GM23248 (cell line): ENCODE results near the gene CASP12.

Experiments used
- EZH2 ChIP-seq: fragments of 200-600 bp; sonication (generic); IDR thresholded peaks from 2 replicates; pipeline ENCODE4 v1.6.1; 2018; ENCODE audit warnings: antibody characterized with exemption, mild to moderate bottlenecking; ENCODE audit not compliant: insufficient read depth, poor library complexity, severe bottlenecking
- EZH2phosphoT487 ChIP-seq: fragments of 200-600 bp; sonication (generic); IDR thresholded peaks from 2 replicates; pipeline ENCODE4 v1.6.1; 2018; ENCODE audit warnings: antibody characterized with exemption, moderate library complexity, mild to moderate bottlenecking, low read depth; ENCODE audit not compliant: insufficient read depth

DNA sequence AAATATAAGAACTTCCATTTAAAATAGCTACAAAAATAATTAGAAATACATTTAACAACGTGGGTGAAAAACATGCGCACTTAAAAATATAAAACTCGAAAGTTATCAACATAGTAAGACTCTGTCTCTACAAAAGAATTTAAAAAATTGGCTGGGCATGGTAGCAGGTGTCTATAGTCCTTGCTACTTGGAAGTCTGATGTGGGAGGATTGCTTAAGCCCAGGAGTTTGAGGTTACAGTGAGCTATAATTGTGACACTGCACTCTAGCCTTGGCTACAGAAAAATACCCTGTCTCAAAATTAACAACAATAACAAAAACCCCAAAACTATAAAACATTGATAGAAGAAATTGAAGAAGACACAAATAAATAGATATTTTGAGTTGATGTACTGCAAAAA, 13.8 kb upstream of the CASP12 start:
- TF ChIP-seq EZH2: no peak
- no peak for TF ChIP-seq EZH2phosphoT487
